HCT116 (cell line): ENCODE measurements around the gene RGS7. TPM values are rescaled to one million over a fixed set of nuclear protein-coding genes. Genes with fewer than 3 reads are reported as not detected.

Source experiments
- ATAC-seq: fragments of 200-7000 bp; cut with Tn5 transposase; 2 replicates; pipeline ENCODE4 v1.9.1; 2020; ENCODE audit warnings: mild to moderate bottlenecking, moderate library complexity
- BruUV-seq: library from RNA; stranded (reverse); fragments of 400-500 nt; replicated peaks from 2 replicates; lab custom pipeline; 2021; lab: Mats Ljungman, UMichigan
- CTCF ChIA-PET: fragments of 300-600 bp; sonication (Branson Sonifier 250); formaldehyde crosslinking; loops from one replicate; lab custom pipeline; 2021; ENCODE audit warnings: antibody characterized with exemption; lab: Charles Lee
- POLR2A ChIA-PET: fragments of 300-600, 350-600 bp; sonication (Branson Sonifier 250); formaldehyde crosslinking; loops from one replicate; lab custom pipeline; 2021; ENCODE audit warnings: antibody characterized with exemption; lab: Charles Lee
- RAD21 ChIA-PET, 2 experiments: fragments of 300-600 bp; sonication (Branson Sonifier 250); formaldehyde crosslinking; loops; one replicate each; lab custom pipeline; 2023; ENCODE audit warnings: low total read pairs in 2 of 2; ENCODE audit not compliant: uncharacterized antibody in 2 of 2, unreplicated experiment in 2 of 2, low non-redundant PET in 1 of 2; lab: Charles Lee
- DNase-seq: peaks from one replicate; pipeline ENCODE4 v3.0.0-alpha.2; 2010; ENCODE audit warnings: low read depth, low spot score
- H2AFZ ChIP-seq: fragments of 200-600 bp; shearing (Covaris generic), sonication (generic); 2 replicates; pipeline ENCODE4 v1.6.1; 2017; ENCODE audit warnings: low read depth, mixed run types, mixed read lengths, antibody characterized with exemption, low read length; ENCODE audit not compliant: poor library complexity, severe bottlenecking
- H3K27ac ChIP-seq: 2 replicates; pipeline ENCODE4 v1.5.1; 2012; ENCODE audit warnings: low read depth, low read length
- H3K27me3 ChIP-seq: fragments of 200-600 bp; sonication (generic); 2 replicates; pipeline ENCODE4 v1.6.1; 2016; ENCODE audit warnings: mixed run types, low read length, mixed read lengths; ENCODE audit not compliant: insufficient read depth
- H3K36me3 ChIP-seq, 2 experiments: fragments of 200-500 bp in 1 of 2; fragments of 200-600 bp in 1 of 2; sonication (Bioruptor generic) in 1 of 2; sonication (generic) in 1 of 2; 2 replicates each; pipeline versions ENCODE4 v1.5.1 to v1.6.1; 2014 to 2016; ENCODE audit warnings: low read length in 2 of 2, inconsistent platforms in 1 of 2, mixed read lengths in 1 of 2, mixed run types in 1 of 2; ENCODE audit not compliant: insufficient read depth in 2 of 2, control insufficient read depth in 1 of 2
- H3K4me1 ChIP-seq, 2 experiments: fragments of 200-600 bp in 1 of 2; sonication (generic) in 1 of 2; 2 replicates each; pipeline versions ENCODE4 v1.5.1 to v1.6.1; 2012 to 2017; ENCODE audit warnings: low read length in 2 of 2, inconsistent platforms in 1 of 2, mild to moderate bottlenecking in 1 of 2, mixed read lengths in 1 of 2, mixed run types in 1 of 2, moderate library complexity in 1 of 2; ENCODE audit not compliant: insufficient read depth in 2 of 2, control insufficient read depth in 1 of 2
- H3K4me2 ChIP-seq: fragments of 200-600 bp; sonication (generic); 2 replicates; pipeline ENCODE4 v1.6.1; 2017; ENCODE audit warnings: mixed run types, low read length, mixed read lengths
- H3K4me3 ChIP-seq, 2 experiments: fragments of 200-600 bp in 1 of 2; sonication (generic) in 1 of 2; replicated peaks in 1 of 2; 2 replicates each; pipeline ENCODE4 v1.5.1; 2011 to 2016; ENCODE audit warnings: low read length in 2 of 2, control low read depth in 1 of 2, low read depth in 1 of 2, mild to moderate bottlenecking in 1 of 2, mixed read lengths in 1 of 2, mixed run types in 1 of 2
- H3K79me2 ChIP-seq: fragments of 200-600 bp; sonication (generic); 2 replicates; pipeline ENCODE4 v1.6.1; 2017; ENCODE audit warnings: mild to moderate bottlenecking, mixed run types, low read length, moderate library complexity, mixed read lengths; ENCODE audit not compliant: insufficient read depth
- H3K9ac ChIP-seq: fragments of 200-600 bp; sonication (generic); 2 replicates; pipeline ENCODE4 v1.6.1; 2016; ENCODE audit warnings: low read length, mixed read lengths
- H3K9me2 ChIP-seq: fragments of 200-600 bp; sonication (generic), shearing (Covaris generic); 2 replicates; pipeline ENCODE4 v1.6.1; 2017; ENCODE audit warnings: mixed run types, mild to moderate bottlenecking, moderate library complexity; ENCODE audit not compliant: insufficient read depth
- H3K9me3 ChIP-seq, 2 experiments: fragments of 200-500 bp in 1 of 2; fragments of 200-600 bp in 1 of 2; sonication (Bioruptor generic) in 1 of 2; sonication (generic) in 1 of 2; 2 replicates each; pipeline ENCODE4 v1.6.1; 2014 to 2017; ENCODE audit warnings: low read length in 2 of 2, mixed read lengths in 2 of 2, inconsistent platforms in 1 of 2, low read depth in 1 of 2, mild to moderate bottlenecking in 1 of 2, mixed run types in 1 of 2, moderate library complexity in 1 of 2; ENCODE audit not compliant: control insufficient read depth in 1 of 2, insufficient read depth in 1 of 2
- H4K20me1 ChIP-seq: fragments of 200-600 bp; sonication (generic), shearing (Covaris generic); 2 replicates; pipeline ENCODE4 v1.6.1; 2017; ENCODE audit warnings: mixed run types, mild to moderate bottlenecking, moderate library complexity; ENCODE audit not compliant: insufficient read depth
- CEBPB ChIP-seq: IDR thresholded peaks from 2 replicates; pipeline ENCODE4 v1.6.1; 2012; ENCODE audit warnings: low read depth
- EGR1 ChIP-seq: IDR thresholded peaks from 2 replicates; pipeline ENCODE4 v1.6.1; 2012; ENCODE audit warnings: low read depth
- ELF1 ChIP-seq: IDR thresholded peaks from 2 replicates; pipeline ENCODE4 v1.6.1; 2012; ENCODE audit warnings: low read depth, borderline replicate concordance
- EZH2phosphoT487 ChIP-seq: fragments of 200-600 bp; IDR thresholded peaks from 2 replicates; pipeline ENCODE4 v1.6.1; 2018; ENCODE audit warnings: antibody characterized with exemption, borderline replicate concordance
- FOSL1 ChIP-seq: IDR thresholded peaks from 2 replicates; pipeline ENCODE4 v1.6.1; 2012; ENCODE audit warnings: low read depth
- MAX ChIP-seq: IDR thresholded peaks from 2 replicates; pipeline ENCODE4 v1.6.1; 2012
- POLR2AphosphoS5 ChIP-seq: IDR thresholded peaks from 2 replicates; pipeline ENCODE4 v1.6.1; 2011; ENCODE audit warnings: mild to moderate bottlenecking, low read depth, low read length, moderate library complexity
- SIN3A ChIP-seq: IDR thresholded peaks from 2 replicates; pipeline ENCODE4 v1.6.1; 2012; ENCODE audit warnings: low read depth
- SP1 ChIP-seq: IDR thresholded peaks from 2 replicates; pipeline ENCODE4 v1.6.1; 2012; ENCODE audit warnings: low read depth
- TCF7L2 ChIP-seq: IDR thresholded peaks from 2 replicates; pipeline ENCODE4 v1.7.0; 2011; ENCODE audit warnings: borderline replicate concordance, inconsistent platforms; ENCODE audit not compliant: insufficient read depth, insufficient read length; ENCODE audit errors: extremely low read depth
- YY1 ChIP-seq: IDR thresholded peaks from 2 replicates; pipeline ENCODE4 v1.6.1; 2011; ENCODE audit warnings: low read length, low read depth, moderate library complexity, mild to moderate bottlenecking; ENCODE audit not compliant: insufficient replicate concordance; ENCODE audit errors: extremely low read depth
- ZBTB33 ChIP-seq: IDR thresholded peaks from 2 replicates; pipeline ENCODE4 v1.6.1; 2011; ENCODE audit warnings: mild to moderate bottlenecking, low read length, moderate library complexity; ENCODE audit not compliant: insufficient replicate concordance; ENCODE audit errors: extremely low read depth
- ZFX ChIP-seq: fragments of 450-650 bp; IDR thresholded peaks from 2 replicates; pipeline ENCODE4 v1.6.1; 2017
- ZNF274 ChIP-seq: fragments of 200-500 bp; sonication (Bioruptor generic); IDR thresholded peaks from 2 replicates; pipeline ENCODE4 v1.6.1; 2014; ENCODE audit warnings: mild to moderate bottlenecking, low read depth, low read length, inconsistent platforms
- intact Hi-C: fragments of 100-400 bp; cut with micrococcal nuclease; formaldehyde crosslinking; loops from 2 replicates; pipeline ENCODE4 v1.10.0; 2022
- total RNA-seq: library from RNA; stranded (reverse); gene quantifications from one replicate; pipeline ENCODE4 v1.2.1, GENCODE V29; 2021; ENCODE audit not compliant: unreplicated experiment
- TF ChIP-seq, protein P1 (sequence below): IDR thresholded peaks from 2 replicates; pipeline ENCODE4 v1.6.1; 2012; ENCODE audit warnings: low read depth
- TF ChIP-seq, protein P2 (sequence below): IDR thresholded peaks from 2 replicates; pipeline ENCODE4 v1.6.1; 2012

RGS7 gene
- total RNA-seq, 1 experiment from 2014 or later: not detected

GRCh38 chr1:240743705-240744104 lies 613.3 kb downstream of the RGS7 start (continued):
- TF ChIP-seq, protein P1, sequence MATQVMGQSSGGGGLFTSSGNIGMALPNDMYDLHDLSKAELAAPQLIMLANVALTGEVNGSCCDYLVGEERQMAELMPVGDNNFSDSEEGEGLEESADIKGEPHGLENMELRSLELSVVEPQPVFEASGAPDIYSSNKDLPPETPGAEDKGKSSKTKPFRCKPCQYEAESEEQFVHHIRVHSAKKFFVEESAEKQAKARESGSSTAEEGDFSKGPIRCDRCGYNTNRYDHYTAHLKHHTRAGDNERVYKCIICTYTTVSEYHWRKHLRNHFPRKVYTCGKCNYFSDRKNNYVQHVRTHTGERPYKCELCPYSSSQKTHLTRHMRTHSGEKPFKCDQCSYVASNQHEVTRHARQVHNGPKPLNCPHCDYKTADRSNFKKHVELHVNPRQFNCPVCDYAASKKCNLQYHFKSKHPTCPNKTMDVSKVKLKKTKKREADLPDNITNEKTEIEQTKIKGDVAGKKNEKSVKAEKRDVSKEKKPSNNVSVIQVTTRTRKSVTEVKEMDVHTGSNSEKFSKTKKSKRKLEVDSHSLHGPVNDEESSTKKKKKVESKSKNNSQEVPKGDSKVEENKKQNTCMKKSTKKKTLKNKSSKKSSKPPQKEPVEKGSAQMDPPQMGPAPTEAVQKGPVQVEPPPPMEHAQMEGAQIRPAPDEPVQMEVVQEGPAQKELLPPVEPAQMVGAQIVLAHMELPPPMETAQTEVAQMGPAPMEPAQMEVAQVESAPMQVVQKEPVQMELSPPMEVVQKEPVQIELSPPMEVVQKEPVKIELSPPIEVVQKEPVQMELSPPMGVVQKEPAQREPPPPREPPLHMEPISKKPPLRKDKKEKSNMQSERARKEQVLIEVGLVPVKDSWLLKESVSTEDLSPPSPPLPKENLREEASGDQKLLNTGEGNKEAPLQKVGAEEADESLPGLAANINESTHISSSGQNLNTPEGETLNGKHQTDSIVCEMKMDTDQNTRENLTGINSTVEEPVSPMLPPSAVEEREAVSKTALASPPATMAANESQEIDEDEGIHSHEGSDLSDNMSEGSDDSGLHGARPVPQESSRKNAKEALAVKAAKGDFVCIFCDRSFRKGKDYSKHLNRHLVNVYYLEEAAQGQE: no peak
- no peak for TF ChIP-seq EZH2phosphoT487
- no peak for TF ChIP-seq ELF1
- TF ChIP-seq, all 23 proteins: peak for 0

DNA sequence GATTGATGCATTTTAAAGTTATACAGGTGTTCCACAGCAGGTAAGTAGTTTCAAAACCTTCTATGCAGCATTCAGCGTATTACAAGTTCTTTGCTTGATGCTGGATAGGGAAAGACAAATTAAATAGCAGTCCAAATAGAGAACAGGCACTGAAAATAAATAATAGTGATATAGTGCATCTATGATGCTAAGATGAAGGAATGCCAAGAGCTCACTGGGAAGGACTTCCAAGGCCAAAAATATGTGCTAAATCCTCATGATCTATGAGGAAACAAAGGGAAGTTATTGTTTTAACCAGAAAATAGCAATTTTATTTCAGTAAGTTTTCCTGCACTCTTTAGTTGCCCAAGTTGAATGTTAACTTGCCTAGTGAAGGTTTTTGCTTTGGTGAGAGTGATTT lies 617.3 kb downstream of the RGS7 start:
- Histone ChIP-seq H2AFZ (no peak overlapping the region), H3K9me2 (no peaks in the 10 kb centered on the region), H3K27me3 (no peaks in the 10 kb centered on the region), H3K4me2 (no peak overlapping the region), H3K4me1 (no peaks in the 10 kb centered on the region), H3K9me3 (peaks cover 3 to 6% of the 10 kb centered on the region in 2 experiments; a peak in 2 of 4 replicates), H3K4me3 (no peak overlapping the region), H3K9ac (no peak overlapping the region), H3K36me3 (no peaks in the 10 kb centered on the region), H3K79me2 (no peaks in the 10 kb centered on the region), H4K20me1 (no peaks in the 10 kb centered on the region), H3K27ac (no peak overlapping the region)
- BruUV-seq: no TSS peak
- ChIA-PET RAD21 (no interaction called here), POLR2A (no interaction called here), CTCF (no interaction called here)
- DNase-seq: no peak
- ATAC-seq: no peak
- intact Hi-C loops: no loop called here
- no peak for TF ChIP-seq TCF7L2
- TF ChIP-seq MAX: no peak
- no peak for TF ChIP-seq FOSL1
- no peak for TF ChIP-seq CEBPB
- TF ChIP-seq SP1: no peak
- no peak for TF ChIP-seq YY1
- no peak for TF ChIP-seq ZNF274
- TF ChIP-seq ZFX: no peak
- no peak for TF ChIP-seq EZH2phosphoT487
- TF ChIP-seq ELF1: no peak
- no peak for TF ChIP-seq POLR2AphosphoS5
- TF ChIP-seq ZBTB33: no peak
- TF ChIP-seq SIN3A: no peak
- TF ChIP-seq, protein P2, sequence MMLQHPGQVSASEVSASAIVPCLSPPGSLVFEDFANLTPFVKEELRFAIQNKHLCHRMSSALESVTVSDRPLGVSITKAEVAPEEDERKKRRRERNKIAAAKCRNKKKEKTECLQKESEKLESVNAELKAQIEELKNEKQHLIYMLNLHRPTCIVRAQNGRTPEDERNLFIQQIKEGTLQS: no peak
- no peak for TF ChIP-seq EGR1
